Measurements from ENCODE around the gene NCOA1.

Gene NCOA1

GRCh38 chr2:24731923-24732322 lies 240.9 kb downstream of the NCOA1 start (continued):
- TF ChIP-seq HIC1 (tag by site-specific recombination; IDR thresholded peaks at IDR 0.05), result no peak
- no peak for TF ChIP-seq ZNF140 (tag by site-specific recombination; IDR thresholded peaks at IDR 0.05)
- no peak for TF ChIP-seq ZSCAN23 (tag by site-specific recombination; IDR thresholded peaks at IDR 0.05)
- TF ChIP-seq ZNF645 (tag by site-specific recombination; IDR thresholded peaks at IDR 0.05), result no peak
- no peak for TF ChIP-seq SETDB1 (IDR thresholded peaks at IDR 0.05; ENCODE audit: insufficient read length, low read length)

- no peak overlapping the region for H3K27ac ChIP-seq (ENCODE audit: extremely low read depth, low read depth, low read length)
- H3K9me3 ChIP-seq (ENCODE audit: control insufficient read depth, insufficient read depth, low read depth, low read length), result no peaks in the 10 kb centered on the region
- H3K36me3 ChIP-seq (ENCODE audit: control insufficient read depth in 2 of 2, insufficient read depth in 1 of 2, low read length in 2 of 2), result peaks cover 4 to 8% of the 10 kb centered on the region in 2 experiments; a peak in 2 of 3 replicates
- no peaks in the 10 kb centered on the region for H3K4me1 ChIP-seq (ENCODE audit: control insufficient read depth, insufficient read depth, low read length)
- ChIA-PET CTCF (no interaction called here), POLR2A (no interaction called here)
- TF ChIP-seq KLF16 (tag by site-specific recombination; IDR thresholded peaks at IDR 0.05) (no peak), ZNF221 (tag by site-specific recombination; IDR thresholded peaks at IDR 0.05; ENCODE audit: borderline replicate concordance) (no peak), ZNF623 (tag by site-specific recombination; IDR thresholded peaks at IDR 0.05) (no peak)
- H3K4me3 ChIP-seq (ENCODE audit: low read depth, low read length), result no peak overlapping the region
Measured at GRCh38 chr2:24734741-24735140, 243.7 kb downstream of the NCOA1 start.

GRCh38 chr2:24739354-24740025 lies 248.4 kb downstream of the NCOA1 start:
- Histone ChIP-seq H3K36me3 (ENCODE audit: control insufficient read depth in 2 of 2, insufficient read depth in 1 of 2, low read length in 2 of 2) (peaks cover 3 to 10% of the 10 kb centered on the region in 2 experiments; a peak in 1 of 3 replicates), H3K4me1 (ENCODE audit: control insufficient read depth, insufficient read depth, low read length) (peaks cover 4% of the 10 kb centered on the region; the same call in 1 of the 2 replicates), H3K9me3 (ENCODE audit: control insufficient read depth, insufficient read depth, low read depth, low read length) (no peaks in the 10 kb centered on the region), H3K27ac (ENCODE audit: extremely low read depth, low read depth, low read length) (no peak overlapping the region), H3K4me3 (ENCODE audit: low read depth, low read length) (no peak overlapping the region)
- CTCF ChIA-PET, result interaction anchor here (0.5 to 0.6 kb wide), 2 partner anchors 11 to 318 kb away, joined by 3 read pairs; no protein-coding TSS in a partner anchor
- POLR2A ChIA-PET, result no interaction called here
- TF ChIP-seq ZNF391 (tag by site-specific recombination; IDR thresholded peaks at IDR 0.05; ENCODE audit: borderline replicate concordance, low read depth), result no peak

- ChIA-PET CTCF (interaction anchor here (0.6 to 0.7 kb wide), 2 partner anchors 12 to 333 kb away, joined by 3 read pairs; no protein-coding TSS in a partner anchor), POLR2A (no interaction called here)
- peaks cover 3 to 10% of the 10 kb centered on the region in 2 experiments; a peak in 1 of 3 replicates for H3K36me3 ChIP-seq (ENCODE audit: control insufficient read depth in 2 of 2, insufficient read depth in 1 of 2, low read length in 2 of 2)
- H3K4me1 ChIP-seq (ENCODE audit: control insufficient read depth, insufficient read depth, low read length), result peaks cover 4% of the 10 kb centered on the region; the same call in 1 of the 2 replicates
- no peak overlapping the region for H3K4me3 ChIP-seq (ENCODE audit: low read depth, low read length)
- H3K9me3 ChIP-seq (ENCODE audit: control insufficient read depth, insufficient read depth, low read depth, low read length), result no peaks in the 10 kb centered on the region
- H3K27ac ChIP-seq (ENCODE audit: extremely low read depth, low read depth, low read length), result no peak overlapping the region
- TF ChIP-seq ZNF391 (tag by site-specific recombination; IDR thresholded peaks at IDR 0.05; ENCODE audit: borderline replicate concordance, low read depth) (no peak), ZNF324 (tag by site-specific recombination; IDR thresholded peaks at IDR 0.05) (no peak), ZNF148 (tag by site-specific recombination; IDR thresholded peaks at IDR 0.05; ENCODE audit: borderline replicate concordance) (no peak), ZNF350 (tag by site-specific recombination; IDR thresholded peaks at IDR 0.05) (no peak), ZSCAN4 (tag by site-specific recombination; IDR thresholded peaks at IDR 0.05) (no peak), ZNF48 (tag by site-specific recombination; IDR thresholded peaks at IDR 0.05) (no peak), HOXD13 (CRISPR knock-in tag; IDR thresholded peaks at IDR 0.05; ENCODE audit: borderline replicate concordance) (no peak), CTCF (tag by site-specific recombination; IDR thresholded peaks at IDR 0.05) (no peak), ZNF202 (tag by site-specific recombination; IDR thresholded peaks at IDR 0.05; ENCODE audit: borderline replicate concordance) (no peak), ZNF292 (tag by site-specific recombination; IDR thresholded peaks at IDR 0.05; ENCODE audit: borderline replicate concordance, low read depth) (no peak), ZNF274 (IDR thresholded peaks at IDR 0.05; ENCODE audit: low read length) (no peak), ZNF274 (tag by site-specific recombination; IDR thresholded peaks at IDR 0.05; ENCODE audit: borderline replicate concordance) (no peak)
Measured at GRCh38 chr2:24740142-24740541, 249.1 kb downstream of the NCOA1 start.
